ENCODE data around the gene BIK.

BIK gene

DNA sequence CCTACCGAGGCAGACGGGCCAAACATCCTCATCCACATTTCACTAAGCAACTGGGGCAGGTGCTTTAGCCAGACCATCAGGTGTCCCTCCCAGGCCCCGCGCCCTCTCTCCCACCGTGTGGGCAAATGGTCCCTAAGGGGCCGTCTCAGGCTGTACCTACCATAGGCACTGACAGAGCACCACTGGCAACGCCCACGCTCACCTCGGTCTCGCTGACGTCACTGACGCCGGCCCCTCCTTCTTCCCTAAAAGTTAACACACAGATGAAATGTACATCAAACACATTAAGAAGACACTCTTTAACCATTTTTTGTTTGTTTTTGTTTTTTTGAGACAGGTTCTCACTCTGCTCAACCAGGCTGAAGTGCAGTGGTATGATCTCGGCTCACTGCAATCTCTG, 30.8 kb upstream of the BIK start:
- Histone ChIP-seq H3K4me3 (replicated peaks; ENCODE audit: low read depth, low read length) (no peak overlapping the region), H3K27me3 (replicated peaks; ENCODE audit: control insufficient read depth, insufficient read depth, low read length) (no peaks in the 10 kb centered on the region)

DNA sequence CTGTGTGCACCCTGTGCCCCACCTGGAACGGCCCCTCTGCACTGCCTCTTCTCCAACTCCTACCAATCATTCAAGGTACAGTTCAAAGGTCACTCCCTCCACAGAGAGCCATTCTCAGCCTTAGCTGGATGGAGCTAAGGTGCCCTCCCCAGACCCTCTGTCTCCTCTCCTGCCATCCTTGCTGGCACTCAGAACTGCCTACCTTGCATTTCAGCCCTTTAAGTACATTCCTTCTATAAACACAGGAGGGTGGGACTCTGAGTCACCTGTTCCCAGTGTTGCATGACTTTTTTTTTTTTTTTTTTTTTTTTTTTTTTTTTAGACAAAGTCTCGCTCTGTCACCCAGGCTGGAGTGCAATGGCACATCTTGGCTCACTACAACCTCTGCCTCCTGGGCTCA, 29.9 kb upstream of the BIK start:
- H3K27me3 ChIP-seq (replicated peaks; ENCODE audit: control insufficient read depth, insufficient read depth, low read length), result no peaks in the 10 kb centered on the region
- H3K4me3 ChIP-seq (replicated peaks; ENCODE audit: low read depth, low read length), result no peak overlapping the region
- H3K36me3 ChIP-seq (ENCODE audit: control insufficient read depth, insufficient read depth, low read length), result no peaks in the 10 kb centered on the region
- TF ChIP-seq, protein P1, sequence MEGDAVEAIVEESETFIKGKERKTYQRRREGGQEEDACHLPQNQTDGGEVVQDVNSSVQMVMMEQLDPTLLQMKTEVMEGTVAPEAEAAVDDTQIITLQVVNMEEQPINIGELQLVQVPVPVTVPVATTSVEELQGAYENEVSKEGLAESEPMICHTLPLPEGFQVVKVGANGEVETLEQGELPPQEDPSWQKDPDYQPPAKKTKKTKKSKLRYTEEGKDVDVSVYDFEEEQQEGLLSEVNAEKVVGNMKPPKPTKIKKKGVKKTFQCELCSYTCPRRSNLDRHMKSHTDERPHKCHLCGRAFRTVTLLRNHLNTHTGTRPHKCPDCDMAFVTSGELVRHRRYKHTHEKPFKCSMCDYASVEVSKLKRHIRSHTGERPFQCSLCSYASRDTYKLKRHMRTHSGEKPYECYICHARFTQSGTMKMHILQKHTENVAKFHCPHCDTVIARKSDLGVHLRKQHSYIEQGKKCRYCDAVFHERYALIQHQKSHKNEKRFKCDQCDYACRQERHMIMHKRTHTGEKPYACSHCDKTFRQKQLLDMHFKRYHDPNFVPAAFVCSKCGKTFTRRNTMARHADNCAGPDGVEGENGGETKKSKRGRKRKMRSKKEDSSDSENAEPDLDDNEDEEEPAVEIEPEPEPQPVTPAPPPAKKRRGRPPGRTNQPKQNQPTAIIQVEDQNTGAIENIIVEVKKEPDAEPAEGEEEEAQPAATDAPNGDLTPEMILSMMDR (IDR thresholded peaks at IDR 0.05; ENCODE audit: insufficient read depth, low read length, poor library complexity, severe bottlenecking), result no peak
- DNase-seq (ENCODE audit: extremely low read depth, insufficient read length), result no peak

More for the DNA sequence above, 30.8 kb upstream of the BIK start:
- TF ChIP-seq, protein P1 (IDR thresholded peaks at IDR 0.05; ENCODE audit: insufficient read depth, low read length, poor library complexity, severe bottlenecking), result no peak
- H3K36me3 ChIP-seq (ENCODE audit: control insufficient read depth, insufficient read depth, low read length), result no peaks in the 10 kb centered on the region
- DNase-seq (ENCODE audit: extremely low read depth, insufficient read length), result no peak

DNA sequence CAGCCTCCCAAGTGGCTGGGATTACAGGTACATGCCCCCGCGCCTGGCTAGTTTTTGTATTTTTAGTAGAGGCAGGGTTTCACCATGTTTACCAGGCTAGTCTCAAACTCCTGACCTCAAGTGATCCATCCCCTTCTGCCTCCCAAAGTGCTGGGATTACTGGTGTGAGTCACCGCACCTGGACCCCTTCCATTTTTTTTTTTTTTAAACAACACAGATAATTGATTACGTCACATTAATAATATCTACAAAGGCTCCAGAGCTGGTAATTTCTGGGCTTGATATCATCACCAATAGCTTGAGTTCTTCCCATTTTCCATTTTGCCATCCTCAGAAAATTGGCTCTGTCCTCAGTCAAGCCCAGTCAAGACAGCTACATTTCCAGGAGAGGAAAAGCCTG, 28.6 kb upstream of the BIK start:
- DNase-seq (ENCODE audit: extremely low read depth, insufficient read length), result no peak
- Histone ChIP-seq H3K36me3 (ENCODE audit: control insufficient read depth, insufficient read depth, low read length) (no peaks in the 10 kb centered on the region), H3K4me3 (replicated peaks; ENCODE audit: low read depth, low read length) (no peak overlapping the region), H3K27me3 (replicated peaks; ENCODE audit: control insufficient read depth, insufficient read depth, low read length) (no peaks in the 10 kb centered on the region)
- TF ChIP-seq, protein P1 (IDR thresholded peaks at IDR 0.05; ENCODE audit: insufficient read depth, low read length, poor library complexity, severe bottlenecking), result no peak

DNA sequence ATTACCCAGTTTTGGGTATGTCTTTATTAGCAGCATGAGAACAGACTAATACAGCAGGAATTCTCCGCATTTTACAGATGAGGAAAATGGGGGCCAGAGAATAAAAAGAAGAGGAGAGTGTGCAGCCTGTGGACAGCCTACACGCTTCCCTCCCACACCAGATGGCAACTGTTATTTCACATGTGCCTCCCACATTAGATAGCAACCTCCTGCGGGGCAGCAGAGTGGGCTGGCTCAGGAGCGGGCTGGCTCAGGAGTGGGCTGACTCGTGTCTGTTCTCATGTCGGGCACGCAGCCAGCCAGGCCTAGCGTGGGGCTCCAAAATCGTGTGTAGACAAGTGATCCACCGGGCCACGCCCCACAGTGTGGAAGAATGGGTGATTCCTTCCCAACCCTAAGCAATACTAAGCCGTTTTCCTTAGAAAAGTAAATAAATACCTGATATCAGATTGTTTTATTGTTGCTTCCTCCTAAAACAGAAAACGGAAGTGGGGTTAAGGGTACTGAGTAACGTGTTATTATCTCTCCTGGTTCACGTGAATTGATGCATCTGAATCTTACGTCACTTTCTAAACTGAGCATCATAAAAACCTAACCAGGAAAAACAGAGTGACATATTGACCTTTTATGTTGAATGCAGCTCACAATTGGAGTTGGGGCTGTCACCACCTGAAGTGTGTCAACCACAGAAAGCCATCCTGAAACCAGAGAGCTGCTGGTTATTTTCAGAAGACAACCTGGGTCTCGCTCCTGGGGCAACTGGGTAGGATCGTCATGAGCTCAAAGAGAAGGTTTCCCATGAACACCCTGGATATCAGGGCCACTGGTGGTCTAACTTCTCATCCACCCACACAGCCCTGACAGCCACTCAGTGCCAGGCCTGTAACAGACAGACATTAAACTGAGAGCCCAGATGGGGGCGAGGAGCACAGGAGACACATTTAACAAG, 24.6 kb upstream of the BIK start:
- H3K36me3 ChIP-seq (ENCODE audit: control insufficient read depth, insufficient read depth, low read length), result no peaks in the 10 kb centered on the region
- H3K27me3 ChIP-seq (replicated peaks; ENCODE audit: control insufficient read depth, insufficient read depth, low read length), result no peaks in the 10 kb centered on the region
- TF ChIP-seq, protein P1 (IDR thresholded peaks at IDR 0.05; ENCODE audit: insufficient read depth, low read length, poor library complexity, severe bottlenecking), result no peak
- DNase-seq (ENCODE audit: extremely low read depth, insufficient read length), result peak; percentile 41
- no peak overlapping the region for H3K4me3 ChIP-seq (replicated peaks; ENCODE audit: low read depth, low read length)

DNA sequence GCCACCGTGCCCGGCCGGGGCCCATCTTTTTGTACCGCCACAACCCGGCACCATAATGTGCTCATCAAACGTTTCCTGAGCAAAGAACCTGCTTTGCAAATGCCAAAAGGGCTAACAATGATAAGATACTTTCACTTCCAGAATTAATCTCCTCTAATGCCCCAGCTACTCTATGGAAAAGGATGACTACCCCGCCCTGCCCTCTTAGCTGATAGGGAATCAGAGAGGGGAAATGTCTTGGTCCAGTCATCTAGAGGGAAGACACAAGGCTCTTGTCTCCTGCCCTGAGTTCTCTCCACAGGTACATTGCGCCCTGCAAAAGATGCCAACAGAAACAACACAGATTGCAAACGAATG, 21.9 kb upstream of the BIK start:
- no peaks in the 10 kb centered on the region for H3K36me3 ChIP-seq (ENCODE audit: control insufficient read depth, insufficient read depth, low read length)
- TF ChIP-seq, protein P1 (IDR thresholded peaks at IDR 0.05; ENCODE audit: insufficient read depth, low read length, poor library complexity, severe bottlenecking), result no peak
- H3K4me3 ChIP-seq (replicated peaks; ENCODE audit: low read depth, low read length), result peak overlapping the region; percentile 87
- H3K27me3 ChIP-seq (replicated peaks; ENCODE audit: control insufficient read depth, insufficient read depth, low read length), result no peaks in the 10 kb centered on the region
- DNase-seq (ENCODE audit: extremely low read depth, insufficient read length), result no peak

Measured in GM06990 (cell line).